MCF 10A (cell line): ENCODE data around the gene BAHD1. TPM values are rescaled to one million over a fixed set of nuclear protein-coding genes. Genes with fewer than 3 reads are reported as not detected.

ENCODE experiments used
- BruUV-seq: library from RNA; stranded (reverse); fragments of 400-500 nt; replicated peaks from 2 replicates; lab custom pipeline; 2021; lab: Mats Ljungman, UMichigan
- CTCF ChIA-PET: fragments of 300-600 bp; sonication (Branson Sonifier 250); formaldehyde crosslinking; extraction: SDS; loops from one replicate; lab custom pipeline; 2021; ENCODE audit warnings: antibody characterized with exemption, inconsistent platforms; lab: Yijun Ruan, JAX
- POLR2A ChIA-PET: fragments of 300-600, 350-650 bp; sonication (Branson Sonifier 250); formaldehyde crosslinking; extraction: SDS; loops from one replicate; lab custom pipeline; 2020; ENCODE audit warnings: antibody characterized with exemption, inconsistent platforms; lab: Yijun Ruan, JAX
- DNase-seq: peaks from one replicate; pipeline ENCODE4 v3.0.0-alpha.2; 2018; ENCODE audit not compliant: unreplicated experiment
- H3K27ac Mint-ChIP-seq: one replicate; pipeline ENCODE4 v1.8.0; 2022; ENCODE audit warnings: mild to moderate bottlenecking, low read depth, mixed read lengths; ENCODE audit not compliant: unreplicated experiment
- H3K27me3 Mint-ChIP-seq: one replicate; pipeline ENCODE4 v1.8.0; 2022; ENCODE audit warnings: mixed read lengths; ENCODE audit not compliant: insufficient read depth, unreplicated experiment
- H3K36me3 Mint-ChIP-seq: one replicate; pipeline ENCODE4 v1.8.0; 2022; ENCODE audit warnings: mild to moderate bottlenecking, moderate library complexity, mixed read lengths; ENCODE audit not compliant: insufficient read depth, unreplicated experiment
- H3K4me1 Mint-ChIP-seq: one replicate; pipeline ENCODE4 v1.8.0; 2022; ENCODE audit warnings: mixed read lengths; ENCODE audit not compliant: insufficient read depth, unreplicated experiment
- H3K4me3 Mint-ChIP-seq: one replicate; pipeline ENCODE4 v1.8.0; 2022; ENCODE audit warnings: mild to moderate bottlenecking, moderate library complexity, mixed read lengths; ENCODE audit not compliant: unreplicated experiment
- H3K9me3 Mint-ChIP-seq: one replicate; pipeline ENCODE4 v1.8.0; 2022; ENCODE audit warnings: mixed read lengths; ENCODE audit not compliant: unreplicated experiment
- intact Hi-C: fragments of 100-400 bp; cut with micrococcal nuclease; formaldehyde crosslinking; loops from 2 replicates; pipeline ENCODE4 v1.14.1; 2022
- total RNA-seq: library from RNA; stranded (reverse); gene quantifications from 2 replicates; pipeline ENCODE4 v1.2.3, GENCODE V29; 2022
- TF ChIP-seq, protein P1 (sequence below): fragments of 200-600 bp; IDR thresholded peaks from one replicate; pipeline ENCODE4 v1.8.0; 2022; ENCODE audit warnings: antibody characterized with exemption, mild to moderate bottlenecking; ENCODE audit not compliant: unreplicated experiment

Gene BAHD1
- total RNA-seq, 1 experiment from 2014 or later, result 14.9 TPM

DNA sequence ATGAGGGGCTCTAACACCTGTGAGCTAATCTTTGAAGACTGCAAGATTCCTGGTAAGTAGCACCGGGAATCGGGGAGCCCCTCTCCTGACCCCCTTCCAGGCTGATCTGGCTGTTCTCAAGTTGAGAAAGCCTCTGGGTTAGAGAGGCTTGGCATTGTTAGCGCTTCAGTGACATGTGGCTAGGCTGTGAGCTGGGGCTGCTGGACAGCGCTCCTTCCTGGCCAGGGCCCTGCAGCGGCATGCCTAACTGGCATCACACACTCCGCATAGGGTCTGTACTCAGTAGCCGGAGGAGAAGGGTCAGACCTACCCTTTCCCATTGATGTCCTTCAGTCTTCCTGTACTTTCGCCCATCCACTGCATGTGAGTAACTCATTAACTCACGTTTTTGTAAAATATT, 27.7 kb upstream of the BAHD1 start:
- peaks cover 10% of the 10 kb centered on the region for H3K4me1 Mint-ChIP-seq
- H3K4me3 Mint-ChIP-seq, result no peak overlapping the region
- H3K27ac Mint-ChIP-seq, result no peak overlapping the region
- intact Hi-C loops, result no loop called here
- ChIA-PET POLR2A (no interaction called here), CTCF (no interaction called here)
- peaks cover 71% of the 10 kb centered on the region for H3K36me3 Mint-ChIP-seq
- no peak for DNase-seq
- TF ChIP-seq, protein P1, sequence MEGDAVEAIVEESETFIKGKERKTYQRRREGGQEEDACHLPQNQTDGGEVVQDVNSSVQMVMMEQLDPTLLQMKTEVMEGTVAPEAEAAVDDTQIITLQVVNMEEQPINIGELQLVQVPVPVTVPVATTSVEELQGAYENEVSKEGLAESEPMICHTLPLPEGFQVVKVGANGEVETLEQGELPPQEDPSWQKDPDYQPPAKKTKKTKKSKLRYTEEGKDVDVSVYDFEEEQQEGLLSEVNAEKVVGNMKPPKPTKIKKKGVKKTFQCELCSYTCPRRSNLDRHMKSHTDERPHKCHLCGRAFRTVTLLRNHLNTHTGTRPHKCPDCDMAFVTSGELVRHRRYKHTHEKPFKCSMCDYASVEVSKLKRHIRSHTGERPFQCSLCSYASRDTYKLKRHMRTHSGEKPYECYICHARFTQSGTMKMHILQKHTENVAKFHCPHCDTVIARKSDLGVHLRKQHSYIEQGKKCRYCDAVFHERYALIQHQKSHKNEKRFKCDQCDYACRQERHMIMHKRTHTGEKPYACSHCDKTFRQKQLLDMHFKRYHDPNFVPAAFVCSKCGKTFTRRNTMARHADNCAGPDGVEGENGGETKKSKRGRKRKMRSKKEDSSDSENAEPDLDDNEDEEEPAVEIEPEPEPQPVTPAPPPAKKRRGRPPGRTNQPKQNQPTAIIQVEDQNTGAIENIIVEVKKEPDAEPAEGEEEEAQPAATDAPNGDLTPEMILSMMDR, result no peak
- no peaks in the 10 kb centered on the region for H3K27me3 Mint-ChIP-seq
- no peaks in the 10 kb centered on the region for H3K9me3 Mint-ChIP-seq
- no TSS peak for BruUV-seq

DNA sequence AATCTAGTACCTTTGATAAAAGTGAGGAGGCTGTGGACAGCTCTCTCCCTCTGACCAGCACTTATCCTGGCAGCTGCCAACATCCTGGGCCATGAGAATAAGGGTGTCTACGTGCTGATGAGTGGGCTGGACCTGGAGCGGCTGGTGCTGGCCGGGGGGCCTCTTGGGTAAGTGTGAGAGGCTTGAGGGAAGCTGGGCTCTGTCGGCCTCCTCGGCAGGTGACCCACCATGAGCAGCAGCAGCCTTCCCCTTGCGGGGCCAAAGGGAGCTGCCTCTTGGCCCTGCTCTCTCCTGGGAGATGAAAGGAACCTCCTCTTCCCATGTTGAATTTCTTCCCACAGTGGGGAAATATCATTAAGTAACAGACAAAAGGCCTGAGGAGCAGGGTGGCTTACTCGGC, 25.9 kb upstream of the BAHD1 start:
- DNase-seq, result no peak
- Mint-ChIP-seq H3K4me3 (no peak overlapping the region), H3K27me3 (no peaks in the 10 kb centered on the region), H3K27ac (no peak overlapping the region), H3K36me3 (peaks cover 75% of the 10 kb centered on the region), H3K4me1 (peaks cover 10% of the 10 kb centered on the region), H3K9me3 (no peaks in the 10 kb centered on the region)
- CTCF ChIA-PET, result interaction anchor here (0.6 to 0.8 kb wide), 3 partner anchors 68 to 140 kb away, joined by 3 to 4 read pairs (median 3); no protein-coding TSS in a partner anchor
- TF ChIP-seq, protein P1, result no peak
- POLR2A ChIA-PET, result interaction anchor here (2.1 kb wide), 1 partner anchor 10 kb away, joined by 8 read pairs; the partner anchor contains the start of gene IVD
- BruUV-seq, result no TSS peak
- intact Hi-C loops, result no loop called here

DNA sequence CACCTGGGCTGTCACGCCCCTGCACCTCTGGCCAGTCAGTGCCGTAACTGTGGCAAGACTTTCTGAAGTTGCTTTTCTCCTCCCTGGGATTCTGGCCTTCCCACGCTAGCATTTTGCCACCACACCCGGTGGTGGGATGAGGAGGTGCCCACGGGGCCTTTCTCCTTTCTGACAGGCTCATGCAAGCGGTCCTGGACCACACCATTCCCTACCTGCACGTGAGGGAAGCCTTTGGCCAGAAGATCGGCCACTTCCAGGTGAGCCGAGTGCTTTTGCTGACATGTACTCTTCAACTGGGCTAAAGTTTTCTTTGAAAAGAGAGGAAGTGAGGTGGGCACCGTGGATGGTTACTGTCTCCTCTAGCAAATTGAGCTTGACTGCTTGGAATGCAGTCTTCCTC, 25.5 kb upstream of the BAHD1 start:
- POLR2A ChIA-PET, result interaction anchor here (2.1 kb wide), 1 partner anchor 10 kb away, joined by 8 read pairs; the partner anchor contains the start of gene IVD
- intact Hi-C loops, result no loop called here
- H3K4me1 Mint-ChIP-seq, result peaks cover 10% of the 10 kb centered on the region
- DNase-seq, result no peak
- CTCF ChIA-PET, result interaction anchor here (0.6 kb wide), 1 partner anchor 96 kb away, joined by 3 read pairs; no protein-coding TSS in a partner anchor
- H3K27me3 Mint-ChIP-seq, result no peaks in the 10 kb centered on the region
- TF ChIP-seq, protein P1, result no peak
- no peaks in the 10 kb centered on the region for H3K9me3 Mint-ChIP-seq
- no peak overlapping the region for H3K4me3 Mint-ChIP-seq
- no TSS peak for BruUV-seq
- H3K36me3 Mint-ChIP-seq, result peaks cover 71% of the 10 kb centered on the region
- H3K27ac Mint-ChIP-seq, result no peak overlapping the region

DNA sequence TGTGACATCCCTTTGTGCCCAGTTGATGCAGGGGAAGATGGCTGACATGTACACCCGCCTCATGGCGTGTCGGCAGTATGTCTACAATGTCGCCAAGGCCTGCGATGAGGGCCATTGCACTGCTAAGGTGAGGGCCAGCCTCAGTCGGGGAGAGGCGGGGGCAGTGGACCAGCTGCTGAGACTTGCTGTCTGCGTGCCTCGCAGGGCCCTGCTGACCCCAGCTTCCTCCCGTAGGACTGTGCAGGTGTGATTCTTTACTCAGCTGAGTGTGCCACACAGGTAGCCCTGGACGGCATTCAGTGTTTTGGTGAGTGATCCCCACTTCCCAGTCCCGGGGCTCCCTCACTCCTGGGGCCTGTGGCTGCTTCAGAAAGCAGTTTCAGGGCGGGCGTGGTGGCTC, 24.7 kb upstream of the BAHD1 start:
- ChIA-PET CTCF (interaction anchor here (0.6 kb wide), 1 partner anchor 150 kb away, joined by 3 read pairs; no protein-coding TSS in a partner anchor), POLR2A (no interaction called here)
- peaks cover 18% of the 10 kb centered on the region for H3K4me1 Mint-ChIP-seq
- H3K4me3 Mint-ChIP-seq, result no peak overlapping the region
- intact Hi-C loops, result no loop called here
- no peaks in the 10 kb centered on the region for H3K9me3 Mint-ChIP-seq
- no peaks in the 10 kb centered on the region for H3K27me3 Mint-ChIP-seq
- BruUV-seq, result no TSS peak
- peaks cover 67% of the 10 kb centered on the region for H3K36me3 Mint-ChIP-seq
- H3K27ac Mint-ChIP-seq, result no peak overlapping the region
- no peak for DNase-seq
- TF ChIP-seq, protein P1, result no peak
